Measurements from ENCODE around the gene DCLK2. TPM values are rescaled to one million over a fixed set of nuclear protein-coding genes. Genes with fewer than 3 reads are reported as not detected.

DCLK2 gene
- total RNA-seq, 1 donor from 2014 or later: 3.4 TPM

DNA sequence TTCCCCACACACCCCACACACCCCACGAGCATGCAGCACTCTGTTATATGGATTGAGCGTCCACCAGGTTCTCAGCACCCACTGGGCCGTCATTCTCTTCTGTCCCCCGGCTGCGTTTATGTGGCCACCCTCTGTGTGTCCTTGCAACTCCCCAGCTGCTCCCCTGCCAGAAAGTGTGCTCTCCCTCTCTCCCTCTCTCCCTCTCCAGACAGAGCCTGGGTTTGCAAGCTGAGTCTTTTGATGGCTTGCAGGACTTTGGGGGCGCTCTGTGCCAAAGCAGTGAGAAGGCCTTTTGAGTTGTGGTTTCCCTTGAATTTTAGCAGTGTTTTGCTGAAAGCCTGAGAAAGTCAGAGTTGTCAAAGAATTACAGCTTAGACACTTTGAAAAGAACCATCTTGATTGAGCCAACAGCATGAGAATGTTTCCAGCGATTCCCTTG, 173.5 kb downstream of the DCLK2 start:
- H3K36me3 ChIP-seq (ENCODE audit: control insufficient read depth, insufficient read depth, low read length): no peaks in the 10 kb centered on the region
- no peak for DNase-seq (ENCODE audit: low read depth)
- TF ChIP-seq CTCF (IDR thresholded peaks at IDR 0.05; ENCODE audit: insufficient read depth, low read length, poor library complexity, severe bottlenecking): no peak
- H3K27me3 ChIP-seq (ENCODE audit: control insufficient read depth, insufficient read depth, low read length): no peaks in the 10 kb centered on the region
- no peak overlapping the region for H3K4me3 ChIP-seq (ENCODE audit: low read depth, low read length)

GRCh38 chr4:150252306-150252705, 174.1 kb downstream of the DCLK2 start:
- H3K27me3 ChIP-seq (ENCODE audit: control insufficient read depth, insufficient read depth, low read length): no peaks in the 10 kb centered on the region
- DNase-seq (ENCODE audit: low read depth): no peak

DNA sequence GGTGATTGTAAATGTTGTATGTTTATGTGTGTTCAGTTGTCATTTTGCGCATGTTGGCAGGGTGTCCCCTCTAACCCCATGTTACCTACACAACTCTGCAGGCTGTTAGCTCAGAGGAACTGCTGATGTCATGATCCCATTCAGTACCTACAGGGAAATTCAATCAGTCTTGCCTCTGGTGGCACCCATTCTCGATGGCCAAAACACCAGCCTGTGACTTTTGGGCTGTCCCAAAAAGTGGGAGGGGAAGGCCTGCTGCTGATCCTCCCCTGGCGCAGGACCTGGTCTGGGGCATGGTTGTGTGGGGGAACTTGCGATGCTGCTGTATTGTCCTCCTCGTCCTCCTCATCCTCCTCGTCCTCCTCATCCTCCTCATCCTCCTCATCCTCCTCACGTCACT, 174.5 kb downstream of the DCLK2 start:
- DNase-seq (ENCODE audit: low read depth): no peak
- Histone ChIP-seq H3K27me3 (ENCODE audit: control insufficient read depth, insufficient read depth, low read length) (no peaks in the 10 kb centered on the region), H3K36me3 (ENCODE audit: control insufficient read depth, insufficient read depth, low read length) (no peaks in the 10 kb centered on the region), H3K4me3 (ENCODE audit: low read depth, low read length) (no peak overlapping the region)
- TF ChIP-seq CTCF (IDR thresholded peaks at IDR 0.05; ENCODE audit: insufficient read depth, low read length, poor library complexity, severe bottlenecking): no peak

More at GRCh38 chr4:150252306-150252705, 174.1 kb downstream of the DCLK2 start:
- TF ChIP-seq CTCF (IDR thresholded peaks at IDR 0.05; ENCODE audit: insufficient read depth, low read length, poor library complexity, severe bottlenecking): no peak
- H3K4me3 ChIP-seq (ENCODE audit: low read depth, low read length): no peak overlapping the region
- H3K36me3 ChIP-seq (ENCODE audit: control insufficient read depth, insufficient read depth, low read length): no peaks in the 10 kb centered on the region

- no peaks in the 10 kb centered on the region for H3K27me3 ChIP-seq (ENCODE audit: control insufficient read depth, insufficient read depth, low read length)
- no peak for TF ChIP-seq CTCF (IDR thresholded peaks at IDR 0.05; ENCODE audit: insufficient read depth, low read length, poor library complexity, severe bottlenecking)
- no peaks in the 10 kb centered on the region for H3K36me3 ChIP-seq (ENCODE audit: control insufficient read depth, insufficient read depth, low read length)
- no peak for DNase-seq (ENCODE audit: low read depth)
- no peak overlapping the region for H3K4me3 ChIP-seq (ENCODE audit: low read depth, low read length)
Measured at GRCh38 chr4:150253416-150253815, 175.2 kb downstream of the DCLK2 start.

DNA sequence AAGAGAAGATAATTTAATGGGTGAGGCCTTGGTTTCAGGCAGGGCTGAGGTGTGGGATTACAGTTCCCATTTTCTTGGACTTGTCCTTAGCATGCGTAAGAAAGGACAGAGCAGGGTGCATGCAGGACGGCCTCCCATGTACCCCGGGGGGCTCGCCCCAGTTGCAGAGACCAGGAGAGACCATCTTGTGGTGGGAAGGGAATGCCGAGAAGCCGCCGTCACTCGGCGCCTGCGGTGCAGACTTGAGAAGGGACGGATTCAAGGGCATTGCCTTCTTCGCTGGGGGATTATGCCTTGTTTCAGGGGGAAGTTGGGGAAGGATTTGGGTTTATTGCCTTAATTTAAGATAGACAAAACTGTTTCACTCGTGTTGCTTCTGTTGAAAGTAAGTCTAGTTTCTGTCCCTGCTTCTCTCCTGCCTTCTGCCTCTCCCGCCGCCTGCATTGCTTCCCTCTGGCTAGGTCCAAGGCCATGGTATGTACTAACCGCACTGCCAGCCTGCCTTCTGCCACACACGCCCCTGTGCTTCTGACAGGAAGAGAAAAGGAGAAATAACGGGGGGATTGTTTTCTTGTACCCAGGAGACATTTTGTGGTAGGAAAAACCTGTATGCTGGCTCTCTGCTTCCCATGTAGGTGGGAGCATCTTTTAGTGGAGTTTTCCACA, 175.9 kb downstream of the DCLK2 start:
- TF ChIP-seq CTCF (IDR thresholded peaks at IDR 0.05; ENCODE audit: insufficient read depth, low read length, poor library complexity, severe bottlenecking): no peak
- Histone ChIP-seq H3K4me3 (ENCODE audit: low read depth, low read length) (no peak overlapping the region), H3K36me3 (ENCODE audit: control insufficient read depth, insufficient read depth, low read length) (no peaks in the 10 kb centered on the region), H3K27me3 (ENCODE audit: control insufficient read depth, insufficient read depth, low read length) (no peaks in the 10 kb centered on the region)
- no peak for DNase-seq (ENCODE audit: low read depth)
